LNCaP clone FGC (cell line): Measurements from ENCODE around the gene PRSS8.

ENCODE experiments used
- DNase-seq: peaks from one replicate; pipeline ENCODE4 v3.0.0-alpha.2; 2011; ENCODE audit warnings: low read depth
- H3K4me3 ChIP-seq: 2 replicates; pipeline ENCODE4 v1.5.1; 2011; ENCODE audit warnings: mild to moderate bottlenecking, low read depth, low read length, control low read depth
- CTCF ChIP-seq: IDR thresholded peaks from 2 replicates; pipeline ENCODE4 v1.5.1; 2012; ENCODE audit warnings: mild to moderate bottlenecking; ENCODE audit not compliant: control insufficient read depth, insufficient read depth; ENCODE audit errors: extremely low read depth

The PRSS8 gene

GRCh38 chr16:31135535-31136286, at the start of gene PRSS8:
Gene PRSS8, minus strand, starts transcription at chr16:31135727. Its CDS starts 229 bp downstream, at chr16:31135498.
- TF ChIP-seq CTCF: no peak
- peak within 1 kb of the TSS; percentile 92 for H3K4me3 ChIP-seq
- DNase-seq: peak; percentile 69

GRCh38 chr16:31184888-31185287, 49.4 kb upstream of the PRSS8 start:
- no peak for TF ChIP-seq CTCF
- DNase-seq: no peak
- no peak overlapping the region for H3K4me3 ChIP-seq

GRCh38 chr16:31183432-31184428, 48.2 kb upstream of the PRSS8 start:
- no peak overlapping the region for H3K4me3 ChIP-seq
- no peak for TF ChIP-seq CTCF
- DNase-seq: no peak

GRCh38 chr16:31182391-31182790, 46.9 kb upstream of the PRSS8 start:
- no peak for TF ChIP-seq CTCF
- H3K4me3 ChIP-seq: peak overlapping the region; percentile 94
- DNase-seq: no peak

- H3K4me3 ChIP-seq: peak overlapping the region; percentile 94
- no peak for DNase-seq
- no peak for TF ChIP-seq CTCF
These were observed 45.7 kb upstream of the PRSS8 start for GRCh38 chr16:31181102-31181830.

GRCh38 chr16:31179747-31180459, 44.4 kb upstream of the PRSS8 start, which contains the start of gene FUS:
Gene FUS, plus strand, starts transcription at chr16:31180139. Its CDS starts 76 bp downstream, at chr16:31180215.
- DNase-seq: peak; percentile 64
- no peak for TF ChIP-seq CTCF
- H3K4me3 ChIP-seq: peak within 1 kb of the TSS; percentile 94
